HL-60 (cell line): ENCODE measurements around the gene LEPROT.

Experiments
- GABPA ChIP-seq: IDR thresholded peaks from 2 replicates; pipeline ENCODE4 v1.6.1; 2012; ENCODE audit warnings: low read depth
- TF ChIP-seq, protein P1 (sequence below): IDR thresholded peaks from one replicate; pipeline ENCODE4 v1.5.1; 2011; ENCODE audit warnings: low read length, control low read depth, inconsistent platforms; ENCODE audit not compliant: insufficient read depth

DNA sequence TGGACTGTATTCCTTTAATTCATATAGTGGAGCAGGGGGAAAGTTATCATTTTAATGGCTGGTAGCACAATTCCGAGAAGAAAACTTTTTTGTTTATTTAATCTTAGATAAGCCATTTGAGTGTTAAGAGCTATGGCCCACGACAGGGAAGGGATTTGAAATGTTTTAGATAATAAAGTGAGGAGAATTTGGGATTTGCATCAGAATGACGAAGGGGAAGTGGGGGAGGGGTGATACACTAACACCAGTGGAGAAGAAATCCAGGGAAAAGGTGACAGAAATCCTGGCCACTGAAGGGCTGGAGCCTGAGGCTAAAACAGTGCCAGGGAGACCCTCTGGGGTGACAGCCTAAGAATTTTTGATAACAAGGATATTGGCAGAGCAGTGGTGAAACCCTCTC, 21.0 kb downstream of the LEPROT start:
- TF ChIP-seq, protein P1, sequence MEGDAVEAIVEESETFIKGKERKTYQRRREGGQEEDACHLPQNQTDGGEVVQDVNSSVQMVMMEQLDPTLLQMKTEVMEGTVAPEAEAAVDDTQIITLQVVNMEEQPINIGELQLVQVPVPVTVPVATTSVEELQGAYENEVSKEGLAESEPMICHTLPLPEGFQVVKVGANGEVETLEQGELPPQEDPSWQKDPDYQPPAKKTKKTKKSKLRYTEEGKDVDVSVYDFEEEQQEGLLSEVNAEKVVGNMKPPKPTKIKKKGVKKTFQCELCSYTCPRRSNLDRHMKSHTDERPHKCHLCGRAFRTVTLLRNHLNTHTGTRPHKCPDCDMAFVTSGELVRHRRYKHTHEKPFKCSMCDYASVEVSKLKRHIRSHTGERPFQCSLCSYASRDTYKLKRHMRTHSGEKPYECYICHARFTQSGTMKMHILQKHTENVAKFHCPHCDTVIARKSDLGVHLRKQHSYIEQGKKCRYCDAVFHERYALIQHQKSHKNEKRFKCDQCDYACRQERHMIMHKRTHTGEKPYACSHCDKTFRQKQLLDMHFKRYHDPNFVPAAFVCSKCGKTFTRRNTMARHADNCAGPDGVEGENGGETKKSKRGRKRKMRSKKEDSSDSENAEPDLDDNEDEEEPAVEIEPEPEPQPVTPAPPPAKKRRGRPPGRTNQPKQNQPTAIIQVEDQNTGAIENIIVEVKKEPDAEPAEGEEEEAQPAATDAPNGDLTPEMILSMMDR, result no peak
- no peak for TF ChIP-seq GABPA
